BJ (cell line): Measurements from ENCODE around the gene FOSL2. TPM values are rescaled to one million over a fixed set of nuclear protein-coding genes. Genes with fewer than 3 reads are reported as not detected.

Experiments used
- CTCF ChIA-PET: fragments of 350-600 bp; formaldehyde crosslinking; extraction: SDS; loops from one replicate; lab custom pipeline; 2021; ENCODE audit warnings: antibody characterized with exemption, inconsistent platforms; lab: Yijun Ruan, JAX
- POLR2A ChIA-PET: fragments of 300-600 bp; sonication (Branson Sonifier 250); formaldehyde crosslinking; extraction: SDS; loops from one replicate; lab custom pipeline; 2021; ENCODE audit warnings: antibody characterized with exemption; lab: Charles Lee
- DNase-seq: peaks from one replicate; pipeline ENCODE4 v3.0.0-alpha.2; 2011; ENCODE audit warnings: low read depth
- H3K27me3 ChIP-seq: 2 replicates; pipeline ENCODE4 v1.6.0; 2011; ENCODE audit warnings: low read length; ENCODE audit not compliant: control insufficient read depth, insufficient read depth
- H3K36me3 ChIP-seq: 2 replicates; pipeline ENCODE4 v1.5.1; 2011; ENCODE audit warnings: low read length; ENCODE audit not compliant: control insufficient read depth, insufficient read depth
- H3K4me3 ChIP-seq: 2 replicates; pipeline ENCODE4 v1.5.1; 2011; ENCODE audit warnings: low read depth, mild to moderate bottlenecking, control low read depth, low read length
- polyA plus RNA-seq: library from polyadenylated mRNA; depleted of rRNA; stranded (reverse); fragments of >200 nt; gene quantifications from 2 replicates; pipeline ENCODE4 v1.2.3, GENCODE V29; 2011
- TF ChIP-seq, protein P1 (sequence below): IDR thresholded peaks from 2 replicates; pipeline ENCODE4 v1.5.1; 2011; ENCODE audit warnings: low read depth, mild to moderate bottlenecking, control low read depth, inconsistent platforms, low read length, moderate library complexity; ENCODE audit not compliant: insufficient read depth

The FOSL2 gene
- polyA plus RNA-seq, 1 experiment = 52.5 TPM

DNA sequence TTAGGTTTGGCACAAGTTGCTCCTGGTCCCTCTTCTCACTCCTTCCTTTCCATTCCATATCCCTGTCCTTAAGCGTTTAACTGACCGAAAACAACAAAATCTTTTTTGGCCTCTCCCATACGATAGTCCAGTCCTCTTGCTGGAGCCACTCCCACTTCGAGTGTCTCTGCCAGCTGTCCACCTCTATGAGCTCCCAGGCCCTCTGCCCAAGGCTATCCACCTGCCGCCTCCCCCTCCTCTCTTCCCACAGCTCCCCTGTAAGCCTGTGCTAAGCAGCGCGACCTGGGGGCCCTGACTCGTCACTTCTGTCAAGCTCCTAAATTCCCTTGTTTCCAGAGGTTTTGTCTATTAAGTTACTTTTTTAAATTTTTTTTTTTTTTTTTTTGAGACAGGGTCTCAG, 47.0 kb upstream of the FOSL2 start:
- H3K36me3 ChIP-seq = no peaks in the 10 kb centered on the region
- no peak for DNase-seq
- POLR2A ChIA-PET = no interaction called here
- CTCF ChIA-PET = no interaction called here
- H3K4me3 ChIP-seq = no peak overlapping the region
- no peaks in the 10 kb centered on the region for H3K27me3 ChIP-seq
- TF ChIP-seq, protein P1, sequence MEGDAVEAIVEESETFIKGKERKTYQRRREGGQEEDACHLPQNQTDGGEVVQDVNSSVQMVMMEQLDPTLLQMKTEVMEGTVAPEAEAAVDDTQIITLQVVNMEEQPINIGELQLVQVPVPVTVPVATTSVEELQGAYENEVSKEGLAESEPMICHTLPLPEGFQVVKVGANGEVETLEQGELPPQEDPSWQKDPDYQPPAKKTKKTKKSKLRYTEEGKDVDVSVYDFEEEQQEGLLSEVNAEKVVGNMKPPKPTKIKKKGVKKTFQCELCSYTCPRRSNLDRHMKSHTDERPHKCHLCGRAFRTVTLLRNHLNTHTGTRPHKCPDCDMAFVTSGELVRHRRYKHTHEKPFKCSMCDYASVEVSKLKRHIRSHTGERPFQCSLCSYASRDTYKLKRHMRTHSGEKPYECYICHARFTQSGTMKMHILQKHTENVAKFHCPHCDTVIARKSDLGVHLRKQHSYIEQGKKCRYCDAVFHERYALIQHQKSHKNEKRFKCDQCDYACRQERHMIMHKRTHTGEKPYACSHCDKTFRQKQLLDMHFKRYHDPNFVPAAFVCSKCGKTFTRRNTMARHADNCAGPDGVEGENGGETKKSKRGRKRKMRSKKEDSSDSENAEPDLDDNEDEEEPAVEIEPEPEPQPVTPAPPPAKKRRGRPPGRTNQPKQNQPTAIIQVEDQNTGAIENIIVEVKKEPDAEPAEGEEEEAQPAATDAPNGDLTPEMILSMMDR = no peak

DNA sequence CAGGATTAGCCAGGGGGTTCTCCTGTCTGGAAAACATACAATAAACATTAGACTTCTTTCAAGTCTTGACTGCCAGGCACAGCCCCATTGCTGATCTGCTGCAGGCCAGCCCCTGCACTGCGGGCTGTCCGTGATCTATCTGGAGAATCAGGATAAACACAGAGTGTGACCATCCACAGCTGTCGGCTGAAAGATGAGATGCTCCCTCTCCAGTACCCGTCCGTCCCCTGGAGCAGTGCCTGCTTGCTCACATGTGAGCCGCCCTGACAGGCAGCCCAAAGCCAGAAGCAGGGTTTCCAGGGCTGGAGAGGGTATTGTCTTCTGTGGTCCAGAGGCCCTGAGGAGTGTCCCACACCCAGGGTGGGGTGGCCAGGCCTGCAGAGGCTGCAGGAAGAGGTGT, 46.1 kb upstream of the FOSL2 start:
- POLR2A ChIA-PET = no interaction called here
- H3K27me3 ChIP-seq = no peaks in the 10 kb centered on the region
- H3K36me3 ChIP-seq = no peaks in the 10 kb centered on the region
- DNase-seq = peak; percentile 62
- no peak overlapping the region for H3K4me3 ChIP-seq
- CTCF ChIA-PET = no interaction called here
- TF ChIP-seq, protein P1 = no peak

DNA sequence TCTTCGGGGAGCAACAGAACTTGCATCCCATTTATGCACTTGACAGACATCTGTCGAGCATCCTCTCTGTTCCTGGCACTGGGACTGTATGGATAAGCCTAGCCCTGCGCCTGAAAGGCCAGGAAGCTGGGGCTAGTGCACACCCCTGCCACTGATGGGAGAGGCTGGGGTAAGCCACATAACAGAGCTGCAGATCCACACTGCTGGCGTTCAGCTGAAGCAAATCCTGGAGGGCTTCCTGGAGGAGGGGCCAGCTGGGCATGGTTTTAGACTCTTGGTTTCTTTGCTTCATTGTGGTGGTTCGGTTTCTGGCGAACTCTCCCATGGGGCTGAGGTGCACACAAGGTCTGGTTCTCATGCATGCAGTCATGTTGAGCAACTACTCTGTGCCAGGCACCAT, 45.5 kb upstream of the FOSL2 start:
- Histone ChIP-seq H3K36me3 (no peaks in the 10 kb centered on the region), H3K4me3 (no peak overlapping the region), H3K27me3 (no peaks in the 10 kb centered on the region)
- TF ChIP-seq, protein P1 = no peak
- POLR2A ChIA-PET = no interaction called here
- CTCF ChIA-PET = no interaction called here
- DNase-seq = no peak

DNA sequence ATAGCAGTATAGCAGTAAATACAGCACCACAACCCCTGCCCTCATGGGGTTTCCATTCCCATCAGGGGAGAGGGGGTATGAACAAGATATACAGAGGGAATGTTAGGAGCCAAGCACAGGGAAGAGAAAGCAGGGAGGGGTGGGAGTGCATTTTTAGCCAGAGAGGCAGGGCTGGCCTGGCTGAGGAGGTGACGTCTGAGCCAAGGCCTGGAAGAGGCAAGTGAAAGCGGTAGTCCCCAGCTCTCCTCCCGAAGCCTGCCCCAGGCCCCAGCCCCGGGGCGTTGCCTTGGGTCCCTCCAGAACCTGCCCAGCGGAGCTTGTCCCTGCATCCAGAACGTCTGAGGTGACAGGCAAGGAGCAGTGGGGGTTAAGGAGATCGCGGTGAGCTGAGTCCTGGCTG, 45.1 kb upstream of the FOSL2 start:
- ChIA-PET CTCF (no interaction called here), POLR2A (no interaction called here)
- no peak for DNase-seq
- H3K4me3 ChIP-seq = no peak overlapping the region
- no peaks in the 10 kb centered on the region for H3K27me3 ChIP-seq
- no peaks in the 10 kb centered on the region for H3K36me3 ChIP-seq
- TF ChIP-seq, protein P1 = no peak

DNA sequence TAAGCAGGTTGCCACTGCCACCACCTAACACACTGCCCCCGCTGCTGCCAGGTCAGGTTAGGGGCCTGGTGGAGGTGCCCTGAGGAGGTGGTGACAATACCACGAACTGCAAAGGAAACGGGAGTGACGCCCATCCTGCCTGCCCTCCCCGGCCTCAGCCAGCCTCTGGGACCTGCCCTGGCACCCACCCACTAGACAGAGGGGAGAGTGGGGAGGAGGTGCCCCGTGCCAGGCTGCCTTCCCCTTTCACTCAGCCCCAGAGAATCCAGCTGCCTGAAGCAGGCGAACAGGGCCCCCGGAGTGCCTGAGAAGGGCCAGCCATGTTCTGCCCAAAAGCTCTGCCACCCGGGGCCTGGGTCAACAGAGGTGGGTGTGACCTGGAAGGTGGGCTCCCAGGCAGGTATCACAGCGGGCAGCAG, 44.5 kb upstream of the FOSL2 start:
- Histone ChIP-seq H3K4me3 (no peak overlapping the region), H3K27me3 (no peaks in the 10 kb centered on the region), H3K36me3 (no peaks in the 10 kb centered on the region)
- no peak for DNase-seq
- CTCF ChIA-PET = interaction anchor here (1.6 kb wide), 1 partner anchor 20 kb away, joined by 3 read pairs; no protein-coding TSS in a partner anchor
- TF ChIP-seq, protein P1 = no peak
- POLR2A ChIA-PET = no interaction called here
